Dermis microvascular lymphatic vessel endothelial cell (primary cell): Measurements from ENCODE around the gene KIZ. TPM values are rescaled to one million over a fixed set of nuclear protein-coding genes. Genes with fewer than 3 reads are reported as not detected.
A peak's percentile ranks its signal among the peaks of the same experiment; 100 is the strongest.

ENCODE experiments used
- DNase-seq, 2 donors: peaks; one replicate each; pipeline versions ENCODE4 v3.0.0 to v3.0.0-alpha.2; 2010; ENCODE audit warnings: low read depth in 2 of 2
- total RNA-seq: library from RNA; depleted of rRNA; stranded (reverse); fragments of >200 nt; gene quantifications from 2 replicates; pipeline ENCODE4 v1.2.1, GENCODE V29; 2014

KIZ gene
- total RNA-seq, 1 donor from 2014 or later, result 3.2 TPM

DNA sequence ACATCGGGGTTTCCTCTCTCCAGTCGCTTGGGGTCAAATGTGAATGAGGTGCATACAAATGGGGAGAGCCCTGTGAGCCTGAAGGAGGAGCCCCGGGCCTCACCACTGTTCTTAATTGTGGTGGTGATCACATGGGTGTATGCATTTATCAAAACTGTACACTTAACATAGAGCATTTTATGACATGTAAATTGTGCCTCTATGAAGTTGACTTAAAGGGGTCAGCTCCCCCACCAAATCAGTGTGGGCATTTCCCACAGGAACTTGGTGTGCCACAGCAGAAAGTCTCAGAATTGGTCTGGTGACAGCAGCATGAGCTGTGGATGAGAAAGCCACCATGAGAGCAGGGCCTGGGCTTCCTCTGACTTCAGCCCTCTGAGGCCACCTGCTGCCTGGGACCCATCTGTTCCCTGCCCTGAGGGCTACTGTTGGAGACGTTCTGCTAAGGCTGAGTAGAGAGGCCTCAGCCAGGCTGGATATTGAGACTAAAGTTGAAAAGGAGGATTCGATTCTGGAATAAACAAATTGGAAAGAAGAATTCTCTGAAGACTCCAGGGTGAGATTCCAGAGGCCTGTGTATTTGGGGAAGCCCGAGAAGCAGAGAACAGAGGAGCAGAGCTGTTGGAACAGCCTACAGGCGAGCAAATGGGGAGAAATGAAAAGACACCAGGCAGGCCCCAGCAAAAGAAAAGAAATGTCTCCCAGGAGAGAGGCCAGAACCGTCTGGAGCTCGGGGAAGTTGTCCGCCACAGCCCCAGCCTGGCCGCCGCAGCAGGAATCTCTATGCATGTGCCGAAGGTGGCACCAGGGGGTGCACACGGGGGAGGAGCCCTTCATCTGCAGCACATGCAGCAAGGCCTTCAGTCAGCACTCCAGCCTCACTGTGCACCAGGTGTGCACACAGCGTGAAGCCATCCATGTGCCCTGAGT, 139.6 kb downstream of the KIZ start:
- no peak for DNase-seq

DNA sequence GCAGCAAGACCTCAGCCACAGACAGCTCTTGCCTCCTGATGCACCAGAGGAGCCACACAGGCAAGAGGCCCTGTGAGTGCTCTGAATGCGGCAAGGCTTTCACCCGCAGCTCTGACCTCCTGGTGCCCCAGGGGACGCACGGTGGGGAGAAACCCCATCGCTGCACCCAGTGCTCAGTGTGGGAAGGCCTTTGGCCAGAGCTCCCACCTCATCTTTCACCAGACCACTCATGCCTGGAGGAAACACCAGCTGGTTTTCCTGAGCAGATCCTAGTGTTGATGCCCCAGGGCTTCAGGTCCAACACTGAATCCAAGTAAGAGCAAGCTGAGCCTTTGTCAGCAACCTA, 140.3 kb downstream of the KIZ start:
- DNase-seq, result no peak

DNA sequence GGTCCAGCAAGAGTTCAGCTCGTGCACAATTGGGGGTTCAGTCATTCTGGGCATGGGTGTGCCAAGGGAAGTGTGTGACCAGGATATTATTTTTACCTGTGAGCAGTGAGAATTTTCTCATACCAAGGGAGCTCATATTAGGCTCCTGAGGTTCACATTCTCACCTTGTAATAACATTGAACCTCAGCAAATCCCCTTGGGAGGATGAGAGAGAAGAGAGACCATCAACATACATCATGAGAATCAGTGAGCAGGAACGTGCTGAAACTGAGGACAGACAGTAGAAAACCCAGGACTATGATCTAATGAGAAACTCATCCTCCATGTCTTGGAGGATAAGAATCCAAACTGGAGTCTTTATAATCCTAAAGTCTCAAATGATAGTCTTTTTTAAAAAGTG, 143.9 kb downstream of the KIZ start:
- DNase-seq, result no peak

DNA sequence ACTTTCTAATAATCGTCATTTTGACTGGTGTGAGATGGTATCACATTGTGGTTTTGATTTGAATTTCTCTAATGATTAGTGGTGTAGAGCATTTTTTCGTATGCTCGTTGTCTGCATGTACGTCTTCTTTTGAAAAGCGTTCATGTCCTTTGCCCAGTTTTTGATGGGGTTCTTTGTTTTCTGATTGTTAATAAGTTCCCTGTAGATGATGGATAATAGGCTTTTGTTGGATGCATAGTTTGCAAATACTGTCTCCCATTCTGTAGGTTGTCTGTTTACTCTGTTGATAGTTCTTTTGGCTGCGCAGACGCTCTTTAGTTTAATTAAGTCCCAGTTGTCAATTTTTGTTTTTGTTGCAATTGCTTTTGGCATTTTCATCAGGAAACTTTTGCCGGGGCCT, 144.9 kb downstream of the KIZ start:
- DNase-seq, result no peak

DNA sequence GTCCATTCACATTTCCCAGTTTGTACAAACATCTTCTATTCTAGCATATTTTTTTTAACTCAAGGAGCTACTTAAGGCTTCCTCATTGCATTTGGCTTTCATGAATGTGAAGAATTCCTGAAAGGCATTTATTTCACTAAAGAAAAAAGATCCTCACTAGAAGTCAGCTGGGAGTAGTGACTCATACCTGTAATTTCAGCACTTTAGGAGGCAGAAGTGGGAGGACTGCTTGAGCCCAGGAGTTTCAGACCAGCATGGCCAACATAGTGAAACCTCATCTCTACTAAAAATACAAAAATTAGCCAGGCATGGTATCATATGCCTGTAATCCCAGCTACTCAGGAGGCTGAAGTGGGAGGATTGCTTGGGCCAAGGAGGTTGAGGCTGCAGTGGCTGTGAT, 146.4 kb downstream of the KIZ start:
- DNase-seq, result no peak

DNA sequence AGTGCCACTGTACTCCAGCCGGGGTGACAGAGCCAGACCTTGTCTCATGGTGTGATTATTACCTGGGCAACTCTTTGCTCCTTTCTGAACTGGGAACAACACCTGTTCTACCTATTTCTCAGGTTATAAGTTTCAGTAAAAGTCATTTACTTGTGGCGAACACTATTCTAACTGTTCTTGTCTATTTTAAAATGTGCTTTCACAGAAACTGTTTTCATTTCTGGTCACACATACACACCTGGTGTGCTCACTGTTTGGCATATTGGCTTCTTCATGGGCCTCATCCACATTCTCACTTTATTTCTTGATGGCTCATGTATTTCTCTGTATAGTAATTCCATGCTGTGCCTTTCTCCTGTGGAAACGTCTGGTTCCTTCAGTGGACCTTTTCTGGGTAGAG, 146.8 kb downstream of the KIZ start:
- no peak for DNase-seq

DNA sequence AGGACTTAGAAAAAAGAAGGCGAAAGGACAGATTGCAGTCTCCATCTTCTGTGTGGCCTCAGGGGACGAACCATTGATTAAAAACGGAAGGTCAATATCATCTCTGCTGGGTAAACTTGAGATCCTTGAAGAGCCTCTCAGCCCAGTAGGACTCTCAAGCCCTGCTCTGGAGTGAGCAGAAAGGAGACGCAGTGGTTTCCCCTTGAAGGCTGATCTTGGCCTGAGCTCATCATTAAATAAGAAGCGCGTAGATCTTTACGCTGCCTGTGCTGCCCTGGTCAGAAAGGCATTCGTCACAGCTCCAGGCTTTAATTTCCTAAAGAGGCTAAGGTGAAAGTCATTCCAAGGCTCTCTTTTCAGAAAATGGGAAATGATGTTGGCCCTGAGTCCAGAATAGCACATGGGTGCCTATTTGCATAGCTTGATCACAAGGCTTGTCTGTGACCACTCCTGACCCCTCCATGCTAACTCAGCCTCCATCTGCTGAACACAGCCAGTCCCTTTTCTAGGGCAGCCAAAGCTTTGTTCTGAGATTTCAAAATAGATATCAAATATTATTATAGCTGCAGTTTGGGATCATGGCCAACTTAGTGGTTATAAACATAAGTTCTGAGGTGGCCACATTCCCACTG, 148.0 kb downstream of the KIZ start:
- DNase-seq, result no peak

DNA sequence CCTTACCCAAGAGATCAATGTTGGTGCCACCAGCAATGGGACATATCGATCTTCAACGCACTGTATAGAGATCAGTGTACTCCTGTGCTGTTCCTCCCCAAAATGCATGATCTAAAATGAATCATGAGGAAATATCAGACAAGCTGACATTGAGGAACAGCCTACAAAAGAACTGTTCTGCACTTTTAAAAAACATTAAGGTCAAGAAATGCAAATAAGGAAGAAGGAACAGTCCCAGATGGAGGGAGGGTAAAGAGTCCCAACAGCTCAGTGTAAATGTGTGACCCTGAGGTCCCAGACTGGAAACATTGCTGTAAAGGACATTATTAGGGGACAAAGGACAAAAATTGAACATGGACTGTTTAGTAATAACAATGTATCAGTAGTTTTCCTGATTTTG, 152.9 kb downstream of the KIZ start:
- no peak for DNase-seq

DNA sequence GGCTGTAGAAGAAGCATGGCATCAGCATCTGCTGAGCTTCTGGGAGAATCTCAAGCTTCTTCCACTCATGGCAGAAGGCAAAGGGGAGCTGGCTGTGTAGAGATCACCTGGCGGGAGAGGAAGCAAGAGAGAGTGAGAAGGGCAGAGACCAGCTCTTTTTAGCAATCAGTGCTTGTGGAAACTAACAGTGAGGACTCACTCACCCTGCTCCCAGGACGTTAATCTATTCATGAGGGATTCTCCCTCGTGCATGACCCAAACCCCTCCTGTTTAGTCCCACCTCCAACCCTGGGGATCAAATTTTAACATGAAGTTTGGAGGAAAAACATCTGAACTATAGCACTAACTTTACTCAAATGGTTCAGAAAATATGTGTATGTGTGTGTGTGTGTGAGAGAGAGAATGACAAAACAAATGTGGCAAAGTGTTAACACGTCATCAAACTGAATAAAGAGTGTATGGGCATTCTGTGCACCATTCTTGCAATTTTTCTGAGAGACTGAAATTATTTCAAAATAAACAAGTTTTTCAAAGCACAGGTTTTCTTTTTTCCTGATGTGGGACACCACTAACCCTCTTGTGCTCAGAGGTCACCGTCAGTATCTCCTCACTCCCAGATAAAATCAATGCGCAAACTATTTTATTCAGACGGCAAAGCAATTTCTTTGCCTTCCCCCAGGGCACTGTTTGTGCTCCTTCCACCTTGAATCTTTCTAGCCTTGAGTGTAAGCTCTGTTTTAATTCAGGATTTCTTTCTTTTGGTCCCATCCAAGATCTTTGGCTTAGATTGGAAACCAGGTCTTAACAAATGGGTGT, 154.0 kb downstream of the KIZ start:
- DNase-seq, result no peak

DNA sequence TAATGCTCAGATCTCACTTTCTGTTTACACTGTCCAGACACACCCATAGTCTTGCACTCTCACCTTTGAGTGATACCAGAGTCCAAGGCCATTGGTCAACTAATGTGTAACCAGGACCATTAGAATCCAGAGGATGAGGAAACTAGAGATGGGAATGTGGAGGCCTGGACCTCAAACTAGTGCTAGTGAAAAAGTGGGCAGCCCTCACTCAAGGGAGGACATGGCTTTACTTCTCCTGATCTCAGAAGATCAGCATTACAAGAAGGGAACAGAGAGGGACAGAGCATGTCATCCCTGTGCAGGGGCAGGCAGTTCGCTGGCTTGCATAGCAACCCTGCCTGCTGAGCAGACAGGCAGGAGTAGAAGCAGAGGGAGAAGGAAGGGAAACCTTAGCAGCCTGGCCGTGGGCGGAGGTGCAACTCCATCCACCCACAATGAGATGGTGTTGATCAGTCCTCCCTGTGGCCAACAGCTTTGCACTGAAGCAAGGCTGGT, 154.7 kb downstream of the KIZ start:
- DNase-seq, result no peak

DNA sequence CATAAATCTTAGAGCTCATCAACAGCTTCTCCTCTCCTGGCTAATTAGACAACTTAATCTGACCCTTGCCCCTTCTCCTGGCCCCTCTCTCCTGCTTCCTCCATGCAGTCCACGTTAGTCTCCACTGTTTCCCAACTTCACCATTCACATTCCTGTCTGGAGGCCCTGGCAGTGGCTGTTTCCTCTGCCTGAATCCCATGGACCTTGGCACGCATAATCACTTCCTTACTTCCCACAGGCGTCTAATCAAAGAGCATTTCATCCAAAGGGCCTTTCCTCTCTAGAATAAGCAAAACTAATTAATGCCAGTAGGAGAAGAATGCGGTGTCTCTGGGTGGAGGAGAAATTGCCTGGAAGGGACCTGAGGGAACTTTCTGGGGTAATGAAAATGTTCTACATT, 160.9 kb downstream of the KIZ start:
- peak; percentile 4 to 35 for DNase-seq

DNA sequence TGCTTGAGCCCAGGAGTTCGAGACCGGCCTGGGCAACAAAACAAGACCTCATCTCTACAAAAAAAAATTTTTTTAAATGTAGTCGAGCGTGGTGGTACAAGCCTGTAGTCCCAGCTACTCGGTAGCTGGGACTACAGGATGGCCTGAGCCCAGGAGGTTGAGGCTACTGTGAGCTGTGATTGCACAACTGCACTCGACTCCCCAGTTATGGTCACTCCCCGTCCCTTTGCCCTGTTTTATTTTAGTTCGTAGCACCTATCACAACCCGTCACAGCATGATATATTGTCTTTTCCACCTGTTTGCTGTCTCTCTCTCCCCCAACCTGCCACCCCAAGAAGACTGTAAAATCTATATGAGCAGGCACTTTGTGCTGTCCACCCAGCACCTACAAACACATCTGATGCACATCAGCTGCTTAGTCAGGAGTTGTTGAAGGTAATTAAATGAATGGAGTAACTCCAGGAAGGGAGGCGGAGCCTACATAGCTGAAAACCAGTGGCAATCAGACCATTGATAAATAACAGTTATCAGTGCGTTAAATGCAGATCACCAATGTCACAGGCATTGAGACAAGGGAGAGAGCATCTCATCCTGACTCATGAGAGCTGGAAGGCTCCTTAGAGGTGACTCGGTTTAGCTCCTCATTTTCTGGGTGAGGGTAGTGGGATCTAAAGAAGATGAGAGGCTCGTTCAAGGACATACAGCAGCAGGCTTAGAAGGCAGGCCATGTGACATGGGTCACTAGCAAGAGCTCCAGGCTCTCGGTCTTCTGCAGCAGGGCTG, 162.9 kb downstream of the KIZ start:
- DNase-seq, result no peak

DNA sequence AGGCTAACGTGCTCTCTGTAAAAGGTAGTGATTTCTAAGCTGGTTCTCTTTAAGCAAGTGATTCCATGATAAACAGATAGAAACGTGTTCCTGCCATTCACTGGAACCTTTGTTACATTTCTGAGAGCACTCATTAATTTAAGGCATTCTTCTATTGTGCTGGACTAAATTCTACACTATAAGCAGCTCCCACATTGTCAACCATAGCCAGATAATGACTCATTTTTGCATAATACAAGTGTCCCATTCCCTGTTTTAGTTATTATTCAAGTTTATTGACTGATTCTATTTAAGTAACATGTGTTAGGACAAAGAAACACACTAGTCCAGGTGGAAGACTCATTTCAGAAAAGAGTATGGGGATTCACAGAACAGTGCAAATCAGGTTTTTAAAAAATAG, 163.8 kb downstream of the KIZ start:
- no peak for DNase-seq

DNA sequence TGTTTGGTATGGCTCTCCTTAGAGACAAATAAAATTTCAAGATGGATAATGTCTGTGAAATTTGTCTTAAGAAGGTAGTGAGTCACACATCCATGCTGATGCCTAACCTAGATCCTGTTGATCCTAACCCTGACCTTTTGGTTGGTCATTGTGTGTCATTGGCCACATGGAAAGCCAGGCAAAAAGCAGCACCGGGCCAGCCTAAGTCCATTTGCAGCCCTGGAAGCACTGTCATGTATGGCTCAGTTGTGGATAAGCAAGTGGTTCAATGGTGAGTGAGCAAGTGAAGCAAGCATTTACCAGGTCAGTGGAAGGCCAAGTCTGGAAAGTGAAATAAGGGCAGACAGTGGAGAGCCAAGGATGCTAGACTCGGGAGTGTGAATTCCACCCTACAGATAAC, 165.1 kb downstream of the KIZ start:
- no peak for DNase-seq

DNA sequence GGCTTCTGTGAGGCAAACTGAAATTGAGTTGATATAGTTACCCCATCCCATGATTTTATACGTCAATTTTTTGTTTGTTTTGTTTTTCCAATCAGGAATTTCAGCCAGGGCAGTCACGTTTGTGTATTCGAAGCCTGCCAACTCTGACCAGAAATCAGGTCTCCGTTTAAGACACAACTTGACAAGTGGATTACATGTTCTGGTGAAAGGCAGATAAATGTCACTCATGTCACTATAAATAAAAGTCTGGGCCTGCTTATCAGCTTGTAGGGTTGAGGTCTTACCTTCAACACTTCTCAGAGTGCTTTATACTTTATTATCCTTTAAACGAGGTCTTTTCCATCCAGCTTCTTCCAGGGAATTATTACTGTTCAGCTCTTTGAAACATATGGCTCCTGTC, 168.9 kb downstream of the KIZ start:
- DNase-seq, result no peak

Other genes with a start within 250 kb of the KIZ start
- under 0.01 TPM in 1 of 2 replicates, not detected in the other for gene LINC00237, start 19.7 kb upstream of the KIZ start, total RNA-seq
- gene XRN2, start 177.2 kb downstream of the KIZ start, total RNA-seq, result 69.9 and 71.1 TPM in 2 replicates